Coronary artery (tissue), 2 donors: Measurements from ENCODE around the gene ARHGAP44.

Experiments
- DNase-seq: peaks from one replicate; pipeline ENCODE4 v3.0.0-alpha.2; 2017; ENCODE audit warnings: low spot score
- H3K27ac ChIP-seq, 2 donors: fragments of 200-600 bp; sonication (generic); one replicate each; pipeline ENCODE4 v1.5.1; 2016 to 2019
- H3K4me3 ChIP-seq: fragments of 200-600 bp; sonication (generic); 2 replicates; pipeline ENCODE4 v1.5.1; 2016; ENCODE audit warnings: mild to moderate bottlenecking, moderate library complexity
- TF ChIP-seq, protein P1 (sequence below): fragments of 200-600 bp; sonication (generic); IDR thresholded peaks from one replicate; pipeline ENCODE4 v1.5.1; 2019; ENCODE audit warnings: antibody characterized with exemption

ARHGAP44 gene

DNA sequence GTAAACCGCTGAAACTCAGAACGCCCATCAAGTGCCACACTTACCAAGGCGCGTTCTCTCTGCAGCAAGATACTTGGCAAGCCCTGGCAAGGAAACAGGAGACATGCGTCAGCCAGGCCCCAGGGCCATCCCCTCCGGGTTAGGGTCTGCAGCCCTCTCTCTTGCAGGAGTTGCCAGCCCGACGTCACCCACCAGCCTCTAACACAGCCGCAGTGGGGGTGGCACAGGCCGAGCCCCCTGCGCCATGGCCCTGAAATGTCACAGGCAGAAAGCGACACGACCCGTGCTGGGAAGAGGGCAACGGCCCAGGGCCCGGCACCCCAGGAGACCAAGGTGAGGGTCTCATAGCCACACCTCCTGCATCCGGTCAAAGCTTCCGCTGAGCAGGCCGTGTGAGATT lies 206.6 kb downstream of the ARHGAP44 start:
- TF ChIP-seq, protein P1, sequence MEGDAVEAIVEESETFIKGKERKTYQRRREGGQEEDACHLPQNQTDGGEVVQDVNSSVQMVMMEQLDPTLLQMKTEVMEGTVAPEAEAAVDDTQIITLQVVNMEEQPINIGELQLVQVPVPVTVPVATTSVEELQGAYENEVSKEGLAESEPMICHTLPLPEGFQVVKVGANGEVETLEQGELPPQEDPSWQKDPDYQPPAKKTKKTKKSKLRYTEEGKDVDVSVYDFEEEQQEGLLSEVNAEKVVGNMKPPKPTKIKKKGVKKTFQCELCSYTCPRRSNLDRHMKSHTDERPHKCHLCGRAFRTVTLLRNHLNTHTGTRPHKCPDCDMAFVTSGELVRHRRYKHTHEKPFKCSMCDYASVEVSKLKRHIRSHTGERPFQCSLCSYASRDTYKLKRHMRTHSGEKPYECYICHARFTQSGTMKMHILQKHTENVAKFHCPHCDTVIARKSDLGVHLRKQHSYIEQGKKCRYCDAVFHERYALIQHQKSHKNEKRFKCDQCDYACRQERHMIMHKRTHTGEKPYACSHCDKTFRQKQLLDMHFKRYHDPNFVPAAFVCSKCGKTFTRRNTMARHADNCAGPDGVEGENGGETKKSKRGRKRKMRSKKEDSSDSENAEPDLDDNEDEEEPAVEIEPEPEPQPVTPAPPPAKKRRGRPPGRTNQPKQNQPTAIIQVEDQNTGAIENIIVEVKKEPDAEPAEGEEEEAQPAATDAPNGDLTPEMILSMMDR = no peak
- Histone ChIP-seq H3K27ac (no peak overlapping the region), H3K4me3 (no peak overlapping the region)
- no peak for DNase-seq

DNA sequence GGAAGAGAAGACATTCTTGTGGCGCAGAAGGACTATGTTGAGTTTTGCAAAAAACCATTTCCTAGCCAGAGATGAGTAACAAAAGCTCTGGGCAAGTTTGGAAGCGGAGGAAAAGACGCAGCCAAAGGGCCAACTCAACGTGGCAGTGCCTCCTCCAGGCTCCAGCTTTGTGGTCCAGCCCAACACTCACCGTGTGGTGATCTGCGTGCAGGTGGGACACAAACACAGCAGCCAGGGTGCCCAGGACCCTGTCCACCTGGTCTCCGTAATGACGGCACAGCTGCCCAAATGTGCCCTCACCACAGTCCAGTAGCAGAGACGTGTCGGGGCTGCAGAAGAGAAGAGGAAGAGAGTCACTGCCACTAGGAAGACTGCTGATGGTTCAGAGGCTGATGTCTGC lies 207.1 kb downstream of the ARHGAP44 start:
- no peak for DNase-seq

GRCh38 chr17:12996941-12997340 lies 207.6 kb downstream of the ARHGAP44 start:
- TF ChIP-seq, protein P1 = no peak
- Histone ChIP-seq H3K27ac (no peak overlapping the region), H3K4me3 (no peak overlapping the region)
- DNase-seq = no peak

More for the DNA sequence above, 207.1 kb downstream of the ARHGAP44 start:
- no peak overlapping the region for H3K27ac ChIP-seq
- H3K4me3 ChIP-seq = no peak overlapping the region
- TF ChIP-seq, protein P1 = no peak

GRCh38 chr17:12998461-12998860 lies 209.2 kb downstream of the ARHGAP44 start:
- no peak for DNase-seq
- Histone ChIP-seq H3K27ac (no peak overlapping the region), H3K4me3 (no peak overlapping the region)
- TF ChIP-seq, protein P1 = no peak

GRCh38 chr17:12998874-12999273 lies 209.6 kb downstream of the ARHGAP44 start:
- Histone ChIP-seq H3K4me3 (no peak overlapping the region), H3K27ac (no peak overlapping the region)
- no peak for DNase-seq
- TF ChIP-seq, protein P1 = no peak

GRCh38 chr17:13000561-13000960 lies 211.3 kb downstream of the ARHGAP44 start:
- no peak for DNase-seq
- Histone ChIP-seq H3K27ac (no peak overlapping the region), H3K4me3 (no peak overlapping the region)
- TF ChIP-seq, protein P1 = no peak

DNA sequence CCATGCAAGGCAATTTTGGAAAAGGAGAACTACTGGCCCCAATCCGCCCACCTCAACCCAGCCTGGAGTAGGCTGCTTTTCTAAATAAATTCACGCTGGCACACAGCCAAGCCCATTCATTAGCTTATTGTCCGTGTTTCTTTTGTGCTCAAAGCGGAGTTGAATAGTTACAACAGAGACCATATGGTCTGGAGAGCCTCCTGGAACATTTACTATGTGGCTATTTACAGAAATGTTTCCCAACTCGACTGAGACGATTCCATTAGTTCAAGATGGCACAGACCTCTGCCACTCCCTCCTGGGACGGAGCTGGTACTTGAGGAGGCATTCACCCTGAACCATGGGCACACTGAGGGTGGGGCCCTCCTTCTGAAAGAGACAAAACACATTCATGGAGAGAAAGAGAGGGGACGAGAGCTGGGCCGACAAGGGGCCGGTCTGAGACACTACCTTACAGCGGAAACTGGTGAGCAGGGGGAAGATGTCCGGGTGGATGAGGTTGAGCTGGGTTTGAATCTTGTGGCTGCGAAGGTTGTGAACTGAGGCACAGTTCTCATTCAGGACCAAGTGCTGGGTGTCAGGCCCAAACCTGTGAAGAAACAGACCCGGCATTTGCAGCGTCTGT lies 212.8 kb downstream of the ARHGAP44 start:
- Histone ChIP-seq H3K27ac (no peak overlapping the region), H3K4me3 (no peak overlapping the region)
- DNase-seq = no peak
- TF ChIP-seq, protein P1 = no peak
